Measurements from ENCODE around the gene GATB.

GATB gene

GRCh38 chr4:151760712-151761661 is at the start of gene GATB:
Gene GATB (minus strand): TSS chr4:151761007. CDS start chr4:151760982, 25 bp downstream.
- peak; percentile 91 to 92 for DNase-seq

- no peak for DNase-seq
Observed at GRCh38 chr4:151810476-151810875, 49.7 kb upstream of the GATB start.

- no peak for DNase-seq
Observed at GRCh38 chr4:151809716-151810115, 48.9 kb upstream of the GATB start.

GRCh38 chr4:151808542-151808941 is 47.7 kb upstream of the GATB start:
- DNase-seq = no peak

GRCh38 chr4:151808120-151808529 is 47.3 kb upstream of the GATB start:
- DNase-seq = no peak

- no peak for DNase-seq
Observed at GRCh38 chr4:151807220-151807619, 46.4 kb upstream of the GATB start.

- DNase-seq = no peak
Observed at GRCh38 chr4:151806511-151806927, 45.7 kb upstream of the GATB start.

GRCh38 chr4:151804821-151805220 is 44.0 kb upstream of the GATB start:
- DNase-seq = no peak

GRCh38 chr4:151804086-151804630 is 43.4 kb upstream of the GATB start:
- DNase-seq = no peak

- no peak for DNase-seq
Observed at GRCh38 chr4:151803246-151803645, 42.4 kb upstream of the GATB start.

- DNase-seq = peak; percentile 26 to 61
Observed at GRCh38 chr4:151801547-151802516, 41.0 kb upstream of the GATB start.

GRCh38 chr4:151799417-151800012 is 38.7 kb upstream of the GATB start:
- no peak for DNase-seq

- no peak for DNase-seq
Observed at GRCh38 chr4:151798678-151799416, 38.0 kb upstream of the GATB start.

- DNase-seq = no peak
Observed at GRCh38 chr4:151797853-151798252, 37.0 kb upstream of the GATB start.

- DNase-seq = no peak
Observed at GRCh38 chr4:151797131-151797530, 36.3 kb upstream of the GATB start.

GRCh38 chr4:151796106-151796505 is 35.3 kb upstream of the GATB start:
- DNase-seq = no peak

GRCh38 chr4:151792995-151793394 is 32.2 kb upstream of the GATB start:
- DNase-seq = no peak

GRCh38 chr4:151792530-151792929 is 31.7 kb upstream of the GATB start:
- no peak for DNase-seq

- DNase-seq = no peak
Observed at GRCh38 chr4:151788021-151788420, 27.2 kb upstream of the GATB start.

GRCh38 chr4:151786158-151786495 is 25.3 kb upstream of the GATB start:
- DNase-seq = no peak

GRCh38 chr4:151785484-151786157 is 24.8 kb upstream of the GATB start:
- DNase-seq = no peak
